ENCODE data around the gene DNAH9.

DNA sequence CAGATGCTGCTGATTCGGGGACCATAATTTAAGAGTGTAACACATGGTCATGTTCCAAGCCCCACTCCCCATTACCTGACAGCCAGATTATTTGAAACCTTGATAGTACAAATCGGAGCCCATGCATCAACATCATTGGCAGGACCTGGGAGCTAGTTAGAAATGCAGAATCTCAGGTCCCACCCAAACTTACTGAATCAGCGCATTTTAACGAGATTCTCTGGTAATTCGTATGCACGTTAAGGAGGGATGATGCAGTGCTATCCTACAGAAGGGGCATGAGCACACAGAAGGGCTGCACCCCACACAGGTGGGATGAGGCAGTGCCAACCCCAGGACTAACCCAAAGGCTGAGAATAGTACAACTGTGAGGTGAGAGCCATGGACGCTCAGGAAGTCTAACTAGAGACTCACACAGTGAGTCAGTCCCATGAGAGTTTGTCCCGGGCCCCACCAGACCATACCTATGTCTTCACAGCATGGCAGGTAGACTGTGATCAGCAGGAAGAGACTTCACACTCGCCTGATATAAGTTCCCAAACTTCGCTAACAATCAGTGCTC, 334.1 kb downstream of the DNAH9 start:
- TF ChIP-seq POLR2A (IDR thresholded peaks at IDR 0.05) (no peak), CTCF (IDR thresholded peaks at IDR 0.05) (no peak)

Measured in body of pancreas (tissue), 4 donors.